K562 (cell line): ENCODE data around the gene ATP6V0D1. TPM values are rescaled to one million over a fixed set of nuclear protein-coding genes. Genes with fewer than 3 reads are reported as not detected.
A peak's percentile ranks its signal among the peaks of the same experiment; 100 is the strongest.

Experiments
- ATAC-seq: fragments of 200-7000 bp; cut with Tn5 transposase; 3 replicates; pipeline ENCODE4 v1.9.1; 2020; ENCODE audit warnings: moderate library complexity
- BruUV-seq: library from RNA; stranded (reverse); fragments of 400-500 nt; replicated peaks from 2 replicates; lab custom pipeline; 2021; lab: Mats Ljungman, UMichigan
- CTCF ChIA-PET: fragments of 300-600 bp; formaldehyde crosslinking; extraction: SDS; loops from one replicate; lab custom pipeline; 2021; ENCODE audit warnings: low intra/inter-chr PET ratio; lab: Yijun Ruan, JAX
- POLR2A ChIA-PET: fragments of 300-600, 350-650 bp; sonication (Branson Sonifier 250); formaldehyde crosslinking; extraction: SDS; loops from one replicate; lab custom pipeline; 2021; ENCODE audit warnings: antibody characterized with exemption, inconsistent platforms; lab: Yijun Ruan, JAX
- DNase-seq, 4 experiments: peaks; one replicate each; pipeline versions ENCODE4 v3.0.0 to v3.0.0-alpha.2; 2011 to 2018; ENCODE audit warnings: low spot score in 3 of 4, mixed read lengths in 3 of 4; ENCODE audit errors: extremely low read depth in 1 of 4
- FAIRE-seq: peaks from 2 replicates; lab custom pipeline; 2011; peaks lifted over from hg19 to GRCh38; lab: Jason Lieb, UNC
- H2AFZ ChIP-seq: 2 replicates; pipeline ENCODE4 v1.6.0; 2011; ENCODE audit warnings: low read depth, low read length, control low read depth, inconsistent platforms
- H3K27ac ChIP-seq: fragments of 200-600 bp; 3 replicates; pipeline ENCODE4 v1.8.0; 2011; ENCODE audit warnings: low read depth, mild to moderate bottlenecking, control low read depth, inconsistent platforms, low read length, moderate library complexity, mixed read lengths; ENCODE audit errors: extremely low read depth
- H3K27me3 ChIP-seq, 2 experiments: fragments of 300-600 bp in 1 of 2; 2 replicates in 1 of 2; 3 replicates in 1 of 2; pipeline versions ENCODE4 v1.6.0 to v1.8.0; 2011; ENCODE audit warnings: inconsistent platforms in 2 of 2, low read length in 2 of 2, mild to moderate bottlenecking in 1 of 2, mixed read lengths in 1 of 2, moderate library complexity in 1 of 2; ENCODE audit not compliant: control insufficient read depth in 2 of 2, insufficient read depth in 2 of 2
- H3K36me3 ChIP-seq: fragments of 300-600 bp; 3 replicates; pipeline ENCODE4 v1.8.0; 2011; ENCODE audit warnings: mild to moderate bottlenecking, low read length, inconsistent platforms; ENCODE audit not compliant: control insufficient read depth, insufficient read depth
- H3K4me1 ChIP-seq, 2 experiments: fragments of 200-600 bp in 1 of 2; replicated peaks in 1 of 2; 2 replicates in 1 of 2; 3 replicates in 1 of 2; pipeline versions ENCODE4 v1.5.1 to v1.8.0; 2011; ENCODE audit warnings: inconsistent platforms in 2 of 2, low read length in 2 of 2, mild to moderate bottlenecking in 1 of 2, mixed read lengths in 1 of 2, moderate library complexity in 1 of 2; ENCODE audit not compliant: control insufficient read depth in 2 of 2, insufficient read depth in 2 of 2
- H3K4me2 ChIP-seq: 2 replicates; pipeline ENCODE4 v1.6.1; 2011; ENCODE audit warnings: low read length, control low read depth, inconsistent platforms, mixed read lengths; ENCODE audit not compliant: insufficient read depth
- H3K4me3 ChIP-seq: fragments of 200-600 bp; sonication (generic), shearing (Covaris generic); 2 replicates; pipeline ENCODE4 v1.5.1; 2016; ENCODE audit warnings: control low read depth, inconsistent platforms
- H3K79me2 ChIP-seq: fragments of 200-600 bp; 3 replicates; pipeline ENCODE4 v1.8.0; 2011; ENCODE audit warnings: low read length, inconsistent platforms; ENCODE audit not compliant: control insufficient read depth, insufficient read depth
- H3K9ac ChIP-seq, 2 experiments: 2 replicates each; pipeline versions ENCODE4 v1.6.0 to v1.6.1; 2011; ENCODE audit warnings: low read depth in 2 of 2, low read length in 2 of 2, control low read depth in 1 of 2, inconsistent platforms in 1 of 2, mild to moderate bottlenecking in 1 of 2, mixed read lengths in 1 of 2; ENCODE audit not compliant: insufficient read depth in 1 of 2
- H3K9me1 ChIP-seq: one replicate; pipeline ENCODE4 v1.6.0; 2011; ENCODE audit warnings: inconsistent platforms, mild to moderate bottlenecking, low read length, moderate library complexity; ENCODE audit not compliant: control insufficient read depth, insufficient read depth
- H3K9me3 ChIP-seq: replicated peaks from 2 replicates; pipeline ENCODE4 v1.5.1; 2011; ENCODE audit warnings: low read depth, low read length, inconsistent platforms; ENCODE audit not compliant: control insufficient read depth, insufficient read depth
- H4K20me1 ChIP-seq: replicated peaks from 2 replicates; pipeline ENCODE4 v1.6.1; 2011; ENCODE audit warnings: low read length, inconsistent platforms, mixed read lengths; ENCODE audit not compliant: control insufficient read depth, insufficient read depth
- CREB1 ChIP-seq, 2 experiments: sonication (generic) in 1 of 2; formaldehyde crosslinking in 1 of 2; IDR thresholded peaks; 2 replicates each; pipeline versions ENCODE4 v1.6.1 to v1.8.0; 2012 to 2022; ENCODE audit warnings: inconsistent platforms in 1 of 2, mild to moderate bottlenecking in 1 of 2, missing genetic modification reagents in 1 of 2, moderate library complexity in 1 of 2
- ELF4 ChIP-seq: fragments of 450-650 bp; formaldehyde crosslinking; IDR thresholded peaks from 2 replicates; pipeline ENCODE4 v1.4.0; 2022; ENCODE audit warnings: missing genetic modification characterization
- ETV6 ChIP-seq, 3 experiments: fragments of 150-350 bp in 1 of 3; sonication (generic) in 1 of 3; formaldehyde crosslinking in 1 of 3; IDR thresholded peaks; 2 replicates each; pipeline versions ENCODE4 v1.6.1 to v1.8.0; 2014 to 2022; ENCODE audit warnings: borderline replicate concordance in 2 of 3, low read depth in 2 of 3, antibody characterized with exemption in 1 of 3, low read length in 1 of 3, mild to moderate bottlenecking in 1 of 3, missing genetic modification reagents in 1 of 3
- FIP1L1 ChIP-seq: fragments of 200-400 bp; formaldehyde crosslinking; IDR thresholded peaks from 2 replicates; pipeline ENCODE4 v1.6.1; 2018; ENCODE audit warnings: mild to moderate bottlenecking, low read depth, low read length; ENCODE audit not compliant: poor library complexity, severe bottlenecking
- GTF2B ChIP-seq: IDR thresholded peaks from 2 replicates; pipeline ENCODE4 v1.6.1; 2011; ENCODE audit not compliant: insufficient read length; ENCODE audit errors: extremely low read depth
- HDAC6 ChIP-seq: IDR thresholded peaks from 2 replicates; pipeline ENCODE4 v1.6.1; 2012; ENCODE audit warnings: low read depth, mild to moderate bottlenecking, control low read depth, inconsistent platforms, low read length, moderate library complexity
- NCOA4 ChIP-seq: fragments of 450-650 bp; IDR thresholded peaks from 2 replicates; pipeline ENCODE4 v1.6.1; 2018; ENCODE audit warnings: mild to moderate bottlenecking; ENCODE audit not compliant: partially characterized antibody
- SAP30 ChIP-seq: fragments of 200-600 bp; sonication (generic); IDR thresholded peaks from 2 replicates; pipeline ENCODE4 v1.6.1; 2012; ENCODE audit warnings: borderline replicate concordance, low read depth, mild to moderate bottlenecking, moderate library complexity, low read length, control low read depth, inconsistent platforms; ENCODE audit not compliant: insufficient read depth, poor library complexity, severe bottlenecking
- SIN3A ChIP-seq, 2 experiments: fragments of 150-350 bp in 1 of 2; IDR thresholded peaks; 2 replicates each; pipeline ENCODE4 v1.6.1; 2011 to 2016; ENCODE audit warnings: borderline replicate concordance in 2 of 2, low read depth in 2 of 2, low read length in 2 of 2, mild to moderate bottlenecking in 2 of 2, moderate library complexity in 2 of 2; ENCODE audit not compliant: control insufficient read depth in 1 of 2
- TEAD4 ChIP-seq, 2 experiments: sonication (generic) in 1 of 2; formaldehyde crosslinking in 1 of 2; IDR thresholded peaks; 2 replicates each; pipeline versions ENCODE4 v1.6.1 to v1.8.0; 2012 to 2022; ENCODE audit warnings: borderline replicate concordance in 1 of 2, inconsistent platforms in 1 of 2, low read length in 1 of 2, mild to moderate bottlenecking in 1 of 2, missing genetic modification reagents in 1 of 2
- ZNF217 ChIP-seq: sonication (generic); formaldehyde crosslinking; IDR thresholded peaks from 2 replicates; pipeline ENCODE4 v1.8.0; 2022; ENCODE audit warnings: mild to moderate bottlenecking, missing genetic modification reagents
- WGBS: fragments of 100-300 bp; shearing (Covaris generic); methylation state at CpG from one replicate; pipeline ENCODE4 v1.1.6; 2016; ENCODE audit warnings: low coverage, mixed read lengths; ENCODE audit not compliant: insufficient coverage; ENCODE audit errors: missing lambda C conversion rate; 5-methylcytosine and 5-hydroxymethylcytosine counted together
- in situ Hi-C: fragments of 300-500 bp; cut with MboI; formaldehyde crosslinking; loops from 4 replicates; pipeline ENCODE4 v1.15.0; 2018; ENCODE audit warnings: inconsistent platforms, mixed read lengths
- intact Hi-C: fragments of 100-400 bp; cut with micrococcal nuclease; formaldehyde crosslinking; loops from 2 replicates; pipeline ENCODE4 v1.14.2; 2022
- polyA plus RNA-seq, 8 experiments: library from polyadenylated mRNA; depleted of rRNA in 4 of 8; stranded (reverse) in 5 of 8; unstranded in 3 of 8; fragments of >200 nt; fragmentation: Nextera tagmentation in 2 of 8; fragmentation: Illumina TruSeq in 1 of 8; extraction: Ambion mirVana in 2 of 8; extraction: Trizol in 1 of 8; gene quantifications; 2 replicates each; pipeline versions ENCODE4 v1.2.1 to v1.2.3, GENCODE V29; 2011 to 2014; ENCODE audit warnings: inconsistent platforms in 1 of 8, missing spikeins in 1 of 8
- total RNA-seq, 7 experiments: library from RNA; depleted of rRNA in 6 of 7; stranded (reverse); fragments of >200 nt in 6 of 7; fragmentation: Illumina TruSeq in 2 of 7; extraction: Trizol in 2 of 7; gene quantifications; 2 replicates each; pipeline versions ENCODE4 v1.2.1 to v1.2.3, GENCODE V29; 2011 to 2021; ENCODE audit warnings: low replicate concordance in 1 of 7

Gene ATP6V0D1
- total and polyA plus RNA-seq, 9 of the 15 experiments (the other 6 are each of a cell fraction or from before 2014, with no cell fraction given): 23.2 to 69.7 (median 45.6) TPM

GRCh38 chr16:67464565-67464964 lies 16.4 kb downstream of the ATP6V0D1 start:
- peaks cover 53% of the 10 kb centered on the region for H3K79me2 ChIP-seq
- ATAC-seq (no peak), DNase-seq (no peak), FAIRE-seq (no peak)
- WGBS: 78% methylated on average over 2 of the region's 2 CpGs
- in situ Hi-C loops (no loop called here), intact Hi-C loops (loop anchor here (2.0 to 10.0 kb wide), 2 partner anchors 36 to 510 kb away; no protein-coding TSS in a partner anchor)
- H3K36me3 ChIP-seq: peaks cover 36% of the 10 kb centered on the region; the same call in 2 of the 3 replicates
- no peak overlapping the region for H2AFZ ChIP-seq
- H3K4me2 ChIP-seq: no peak overlapping the region
- no TSS peak for BruUV-seq
- CTCF ChIA-PET: interaction anchor here (0.9 kb wide), 1 partner anchor 34 kb away, joined by 5 read pairs; the partner anchor contains the start of gene HSD11B2
- no peaks in the 10 kb centered on the region for H3K9me3 ChIP-seq
- no peak overlapping the region for H3K27ac ChIP-seq
- H4K20me1 ChIP-seq: peaks cover 62% of the 10 kb centered on the region
- H3K27me3 ChIP-seq: no peaks in the 10 kb centered on the region
- H3K9ac ChIP-seq: peak overlapping the region in 1 of 2 experiments; percentile 38; a peak in 1 of 4 replicates
- peaks cover 26 to 32% of the 10 kb centered on the region in 2 experiments for H3K4me1 ChIP-seq
- POLR2A ChIA-PET: interaction anchor here (0.5 to 1.3 kb wide), 4 partner anchors 8 to 138 kb away, joined by 3 read pairs; partner anchors contain the start of gene TPPP3
- H3K9me1 ChIP-seq: peaks cover 20% of the 10 kb centered on the region
- TF ChIP-seq FIP1L1 (no peak), SAP30 (no peak), TEAD4 (IDR thresholded peaks at IDR 0.05; ENCODE audit: low read length) (no peak), TEAD4 (CRISPR knock-in tag; IDR thresholded peaks at IDR 0.05; ENCODE audit: borderline replicate concordance) (no peak), GTF2B (no peak), ZNF217 (CRISPR knock-in tag) (no peak), SIN3A (IDR thresholded peaks at IDR 0.05; ENCODE audit: borderline replicate concordance in 2 of 2, control insufficient read depth in 1 of 2, low read depth in 2 of 2, low read length in 2 of 2) (no peak), CREB1 (IDR thresholded peaks at IDR 0.05) (no peak), CREB1 (CRISPR knock-in tag; IDR thresholded peaks at IDR 0.05) (no peak), NCOA4 (no peak), HDAC6 (no peak), ETV6 (IDR thresholded peaks at IDR 0.05; ENCODE audit: borderline replicate concordance in 1 of 2, low read depth in 2 of 2, low read length in 1 of 2) (no peak), ETV6 (CRISPR knock-in tag; IDR thresholded peaks at IDR 0.05; ENCODE audit: borderline replicate concordance) (no peak), ELF4 (no peak)
- no peak overlapping the region for H3K4me3 ChIP-seq
